Measurements from ENCODE around the gene SYNE1.

- TF ChIP-seq CTCF (IDR thresholded peaks at IDR 0.05; ENCODE audit: insufficient read depth, low read length), result no peak
- no peak for TF ChIP-seq GABPA (IDR thresholded peaks at IDR 0.05; ENCODE audit: low read depth)
These were observed 1.0 kb downstream of the SYNE1 start for GRCh38 chr6:152636021-152636608.

Measured in HL-60 (cell line).